HUES6 (cell line): Measurements from ENCODE around the gene SMARCD3.

Source experiments
- H3K27ac ChIP-seq: 2 replicates; pipeline ENCODE4 v1.7.0; 2013; ENCODE audit warnings: low read depth, mild to moderate bottlenecking, low read length, inconsistent platforms
- H3K27me3 ChIP-seq: 2 replicates; pipeline ENCODE4 v1.6.1; 2013; ENCODE audit warnings: low read length; ENCODE audit not compliant: control insufficient read depth, insufficient read depth
- H3K36me3 ChIP-seq: 2 replicates; pipeline ENCODE4 v1.6.1; 2013; ENCODE audit warnings: low read length; ENCODE audit not compliant: control insufficient read depth, insufficient read depth
- H3K4me1 ChIP-seq: 2 replicates; pipeline ENCODE4 v1.6.1; 2013; ENCODE audit warnings: low read length; ENCODE audit not compliant: control insufficient read depth, insufficient read depth
- H3K4me3 ChIP-seq: 2 replicates; pipeline ENCODE4 v1.5.1; 2013; ENCODE audit warnings: low read depth, low read length
- H3K9ac ChIP-seq: one replicate; pipeline ENCODE4 v1.6.1; 2013; ENCODE audit warnings: mild to moderate bottlenecking, low read length
- H3K9me3 ChIP-seq: 2 replicates; pipeline ENCODE4 v1.6.1; 2013; ENCODE audit warnings: low read depth, low read length; ENCODE audit not compliant: control insufficient read depth, insufficient read depth

The SMARCD3 gene

DNA sequence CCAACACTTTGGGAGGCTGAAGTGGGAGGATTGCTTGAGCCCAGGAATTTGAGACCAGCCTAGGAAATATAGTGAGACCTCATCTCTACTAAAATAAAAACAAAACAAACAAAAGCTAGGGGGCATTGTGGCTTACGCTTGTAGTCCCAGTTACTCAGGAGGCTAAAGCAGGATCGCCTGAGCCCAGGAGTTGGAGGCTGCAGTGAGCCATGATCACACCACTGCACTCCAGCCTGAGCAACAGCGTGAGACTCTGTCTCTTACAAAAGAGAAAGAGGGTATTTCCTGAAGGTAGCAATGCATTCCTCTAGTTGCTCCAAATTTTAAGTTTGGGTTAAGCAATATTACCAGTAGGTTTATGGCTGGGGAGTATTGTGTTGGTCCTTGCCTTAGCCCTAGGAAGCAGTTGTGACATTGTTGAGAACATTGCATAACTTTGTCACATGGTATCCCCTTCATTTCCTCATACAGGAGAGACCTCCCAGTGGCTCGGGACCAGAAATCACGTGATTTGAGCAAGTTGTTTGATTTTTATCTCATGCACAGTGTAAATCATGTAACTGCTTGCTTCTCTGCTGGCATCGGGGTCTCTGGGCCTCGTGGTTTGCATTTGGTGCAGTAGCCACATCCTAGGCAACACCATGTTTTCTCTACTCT lies 23.3 kb upstream of the SMARCD3 start:
- peaks cover 27% of the 10 kb centered on the region for H3K27me3 ChIP-seq
- H3K36me3 ChIP-seq = no peaks in the 10 kb centered on the region
- H3K27ac ChIP-seq = no peak overlapping the region
- no peak overlapping the region for H3K4me3 ChIP-seq
- no peak overlapping the region for H3K9ac ChIP-seq
- no peaks in the 10 kb centered on the region for H3K9me3 ChIP-seq
- H3K4me1 ChIP-seq = no peaks in the 10 kb centered on the region; the same call in 1 of the 2 replicates

GRCh38 chr7:151269511-151269910 lies 21.0 kb upstream of the SMARCD3 start:
- H3K27ac ChIP-seq = no peak overlapping the region
- no peak overlapping the region for H3K4me3 ChIP-seq
- no peaks in the 10 kb centered on the region for H3K9me3 ChIP-seq
- H3K36me3 ChIP-seq = no peaks in the 10 kb centered on the region
- no peaks in the 10 kb centered on the region for H3K4me1 ChIP-seq
- H3K27me3 ChIP-seq = peaks cover 5% of the 10 kb centered on the region
- H3K9ac ChIP-seq = no peak overlapping the region

- H3K4me1 ChIP-seq = no peaks in the 10 kb centered on the region
- no peaks in the 10 kb centered on the region for H3K36me3 ChIP-seq
- H3K27ac ChIP-seq = no peak overlapping the region
- H3K4me3 ChIP-seq = no peak overlapping the region
- H3K9me3 ChIP-seq = no peaks in the 10 kb centered on the region
- peaks cover 19% of the 10 kb centered on the region for H3K27me3 ChIP-seq
- no peak overlapping the region for H3K9ac ChIP-seq
Observed at GRCh38 chr7:151265351-151265931, 16.9 kb upstream of the SMARCD3 start.

GRCh38 chr7:151264615-151265014 lies 16.1 kb upstream of the SMARCD3 start:
- no peak overlapping the region for H3K4me3 ChIP-seq
- H3K27me3 ChIP-seq = peaks cover 26% of the 10 kb centered on the region
- no peaks in the 10 kb centered on the region for H3K9me3 ChIP-seq
- no peak overlapping the region for H3K27ac ChIP-seq
- H3K4me1 ChIP-seq = no peaks in the 10 kb centered on the region
- no peak overlapping the region for H3K9ac ChIP-seq
- no peaks in the 10 kb centered on the region for H3K36me3 ChIP-seq

GRCh38 chr7:151261529-151261928 lies 13.0 kb upstream of the SMARCD3 start:
- Histone ChIP-seq H3K36me3 (no peaks in the 10 kb centered on the region), H3K4me3 (no peak overlapping the region), H3K27ac (no peak overlapping the region), H3K9ac (no peak overlapping the region), H3K9me3 (no peaks in the 10 kb centered on the region), H3K4me1 (no peaks in the 10 kb centered on the region), H3K27me3 (peaks cover 41% of the 10 kb centered on the region)

GRCh38 chr7:151260883-151261282 lies 12.4 kb upstream of the SMARCD3 start:
- H3K4me3 ChIP-seq = no peak overlapping the region
- H3K9ac ChIP-seq = no peak overlapping the region
- peaks cover 44% of the 10 kb centered on the region for H3K27me3 ChIP-seq
- H3K36me3 ChIP-seq = no peaks in the 10 kb centered on the region
- H3K9me3 ChIP-seq = no peaks in the 10 kb centered on the region
- H3K27ac ChIP-seq = no peak overlapping the region
- H3K4me1 ChIP-seq = no peaks in the 10 kb centered on the region

DNA sequence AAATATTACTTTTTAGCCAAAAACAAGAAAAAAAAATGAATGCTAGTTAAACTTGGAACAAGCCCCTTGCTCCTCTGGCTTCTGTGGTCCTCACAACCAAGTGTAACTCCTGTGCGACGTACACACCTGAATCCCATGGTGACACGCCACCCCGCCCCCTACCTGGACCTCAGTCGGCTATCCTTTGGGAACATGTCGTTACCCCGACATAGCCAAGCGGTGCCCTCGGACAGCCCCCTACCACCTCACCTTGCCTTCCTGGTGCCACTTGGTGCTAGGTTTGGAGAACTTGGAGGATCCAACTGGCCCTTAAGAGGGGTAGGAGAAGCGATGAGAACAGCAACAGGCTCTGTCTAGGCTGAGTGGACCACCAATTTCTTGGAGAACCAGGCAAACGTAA lies 12.0 kb upstream of the SMARCD3 start:
- Histone ChIP-seq H3K27me3 (peaks cover 47% of the 10 kb centered on the region), H3K4me1 (no peaks in the 10 kb centered on the region), H3K9me3 (no peaks in the 10 kb centered on the region)

DNA sequence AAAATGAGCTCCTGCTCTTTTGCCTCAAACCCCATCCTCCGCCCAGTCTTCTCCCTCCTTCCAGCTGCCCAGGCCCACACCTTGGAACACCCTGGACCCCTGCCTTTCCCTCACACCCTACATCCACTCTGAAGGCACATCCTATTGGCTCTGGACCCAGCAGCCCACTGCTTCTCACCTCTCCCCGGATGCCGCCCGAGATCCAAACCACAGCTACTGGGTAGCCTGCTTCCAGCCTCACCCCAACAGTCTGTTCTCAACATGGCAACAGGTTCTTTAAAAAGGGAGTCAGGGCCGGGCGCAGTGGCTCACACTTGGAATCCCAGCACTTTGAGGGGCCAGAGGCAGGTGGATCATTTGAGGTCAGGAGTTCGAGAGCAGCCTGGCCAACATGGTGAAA lies 9.5 kb upstream of the SMARCD3 start:
- H3K9me3 ChIP-seq = no peaks in the 10 kb centered on the region
- H3K27ac ChIP-seq = no peak overlapping the region
- H3K4me1 ChIP-seq = peaks cover 4% of the 10 kb centered on the region; the same call in 1 of the 2 replicates
- peaks cover 68% of the 10 kb centered on the region for H3K27me3 ChIP-seq
- no peak overlapping the region for H3K4me3 ChIP-seq
- H3K36me3 ChIP-seq = no peaks in the 10 kb centered on the region
- H3K9ac ChIP-seq = no peak overlapping the region

More for the DNA sequence above, 12.0 kb upstream of the SMARCD3 start:
- no peak overlapping the region for H3K9ac ChIP-seq
- H3K36me3 ChIP-seq = no peaks in the 10 kb centered on the region
- H3K4me3 ChIP-seq = no peak overlapping the region
- no peak overlapping the region for H3K27ac ChIP-seq

GRCh38 chr7:151256410-151257045 lies 8.0 kb upstream of the SMARCD3 start:
- Histone ChIP-seq H3K4me1 (peaks cover 11% of the 10 kb centered on the region), H3K27me3 (peaks cover 66% of the 10 kb centered on the region), H3K9ac (no peak overlapping the region), H3K36me3 (no peaks in the 10 kb centered on the region), H3K27ac (no peak overlapping the region), H3K9me3 (no peaks in the 10 kb centered on the region), H3K4me3 (no peak overlapping the region)

DNA sequence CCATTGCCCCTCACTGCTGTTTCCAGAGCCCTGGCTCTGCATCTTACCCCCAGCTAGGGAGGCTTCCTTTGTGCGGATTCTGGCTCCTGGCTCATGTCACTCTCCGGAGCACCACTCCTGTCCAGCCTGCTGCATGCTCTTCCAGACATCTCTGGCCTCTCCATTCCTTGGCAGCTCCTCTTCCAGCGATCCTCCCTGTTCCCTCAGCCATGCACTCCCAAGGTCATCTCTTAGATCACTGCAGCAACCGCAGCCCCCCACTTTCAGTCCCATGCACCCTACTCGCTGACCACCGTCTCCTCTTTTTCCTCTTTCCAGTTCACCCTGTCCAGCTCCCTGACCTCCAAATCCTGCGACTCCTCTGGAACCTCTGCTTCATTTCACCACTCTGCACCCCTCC lies 6.9 kb upstream of the SMARCD3 start:
- no peak overlapping the region for H3K4me3 ChIP-seq
- H3K27ac ChIP-seq = no peak overlapping the region
- no peaks in the 10 kb centered on the region for H3K9me3 ChIP-seq
- H3K4me1 ChIP-seq = peaks cover 22% of the 10 kb centered on the region
- no peak overlapping the region for H3K9ac ChIP-seq
- H3K27me3 ChIP-seq = peaks cover 66% of the 10 kb centered on the region
- H3K36me3 ChIP-seq = no peaks in the 10 kb centered on the region

GRCh38 chr7:151254851-151255250 lies 6.4 kb upstream of the SMARCD3 start:
- H3K27ac ChIP-seq = no peak overlapping the region
- H3K4me3 ChIP-seq = no peak overlapping the region
- no peaks in the 10 kb centered on the region for H3K36me3 ChIP-seq
- peaks cover 27% of the 10 kb centered on the region for H3K4me1 ChIP-seq
- peaks cover 66% of the 10 kb centered on the region for H3K27me3 ChIP-seq
- no peak overlapping the region for H3K9ac ChIP-seq
- H3K9me3 ChIP-seq = no peaks in the 10 kb centered on the region
